Gastrocnemius medialis (tissue), 4 donors: ENCODE results near the gene OTUD1. TPM values are rescaled to one million over a fixed set of nuclear protein-coding genes. Genes with fewer than 3 reads are reported as not detected.
"Not testable (repeated sequence)": the region's sequence is repeated elsewhere in the genome, so short reads cannot be mapped to it uniquely, and the experiment has no call there.

Experiments
- ATAC-seq, 2 donors: fragments of 150-250 bp; one replicate each; pipeline ENCODE4 v1.9.1; 2016
- DNase-seq, 2 donors: peaks; one replicate each; pipeline ENCODE4 v3.0.0-alpha.2; 2019
- H3K27ac ChIP-seq, 4 donors: fragments of 200-600 bp; sonication (generic); 1 replicate in 1 of 4; 2 replicates in 3 of 4; pipeline ENCODE4 v1.5.1; 2016 to 2018; ENCODE audit warnings: mild to moderate bottlenecking in 2 of 4, moderate library complexity in 1 of 4
- H3K27me3 ChIP-seq, 3 donors: fragments of 200-600 bp; sonication (generic) in 2 of 3; 1 replicate in 1 of 3; 2 replicates in 2 of 3; pipeline versions ENCODE4 v1.5.1 to v1.6.0; 2016 to 2019; ENCODE audit warnings: mild to moderate bottlenecking in 1 of 3, moderate library complexity in 1 of 3
- H3K36me3 ChIP-seq, 2 donors: fragments of 200-600 bp; sonication (generic) in 1 of 2; one replicate each; pipeline ENCODE4 v1.5.1; 2017 to 2018
- H3K4me1 ChIP-seq, 2 donors: fragments of 200-600 bp; sonication (generic) in 1 of 2; one replicate each; pipeline ENCODE4 v1.5.1; 2016 to 2017; ENCODE audit warnings: mild to moderate bottlenecking in 2 of 2
- H3K4me3 ChIP-seq, 4 donors: fragments of 200-600 bp; sonication (generic) in 3 of 4; 1 replicate in 1 of 4; 2 replicates in 3 of 4; pipeline ENCODE4 v1.5.1; 2016 to 2019; ENCODE audit warnings: mild to moderate bottlenecking in 2 of 4
- H3K9me3 ChIP-seq, 3 donors: fragments of 200-600 bp; sonication (generic) in 2 of 3; 1 replicate in 1 of 3; 2 replicates in 2 of 3; pipeline ENCODE4 v1.5.1; 2016 to 2019
- POLR2A ChIP-seq, 2 donors: fragments of 450-650 bp; IDR thresholded peaks; one replicate each; pipeline ENCODE4 v1.6.1; 2017; ENCODE audit warnings: antibody characterized with exemption in 2 of 2, mild to moderate bottlenecking in 2 of 2, moderate library complexity in 2 of 2
- in situ Hi-C, 4 donors: fragments of 200-750 bp; cut with MboI; loops; one replicate each; pipeline versions ENCODE4 v1.15.0 to v1.8.0; 2017; ENCODE audit warnings: low sequenced_read_pairs in 4 of 4
- intact Hi-C: fragments of 100-400 bp; cut with DNase I; formaldehyde crosslinking; loops from one replicate; pipeline ENCODE4 v1.15.1; 2023; ENCODE audit warnings: low total_unique reads
- total RNA-seq, 4 donors: library from RNA; depleted of rRNA; stranded (reverse); fragments of >200 nt; gene quantifications; one replicate each; pipeline versions ENCODE4 v1.1.0 to v1.2.3, GENCODE V29; 2016
- TF ChIP-seq, protein P1 (sequence below), 5 experiments: fragments of 450-650 bp in 3 of 5; fragments of 200-600 bp in 2 of 5; sonication (generic) in 2 of 5; IDR thresholded peaks in 4 of 5; conservative IDR thresholded peaks in 1 of 5; 1 replicate in 4 of 5; 2 replicates in 1 of 5; pipeline ENCODE4 v1.5.1; 2016 to 2019; ENCODE audit warnings: antibody characterized with exemption in 5 of 5, mild to moderate bottlenecking in 3 of 5, moderate library complexity in 3 of 5

The OTUD1 gene, protein sequence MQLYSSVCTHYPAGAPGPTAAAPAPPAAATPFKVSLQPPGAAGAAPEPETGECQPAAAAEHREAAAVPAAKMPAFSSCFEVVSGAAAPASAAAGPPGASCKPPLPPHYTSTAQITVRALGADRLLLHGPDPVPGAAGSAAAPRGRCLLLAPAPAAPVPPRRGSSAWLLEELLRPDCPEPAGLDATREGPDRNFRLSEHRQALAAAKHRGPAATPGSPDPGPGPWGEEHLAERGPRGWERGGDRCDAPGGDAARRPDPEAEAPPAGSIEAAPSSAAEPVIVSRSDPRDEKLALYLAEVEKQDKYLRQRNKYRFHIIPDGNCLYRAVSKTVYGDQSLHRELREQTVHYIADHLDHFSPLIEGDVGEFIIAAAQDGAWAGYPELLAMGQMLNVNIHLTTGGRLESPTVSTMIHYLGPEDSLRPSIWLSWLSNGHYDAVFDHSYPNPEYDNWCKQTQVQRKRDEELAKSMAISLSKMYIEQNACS
- 10 to 100 TPM in 1 of 4 donors, 1 to 10 TPM in 3; 5.3 to 16.9 (median 7.7) TPM for total RNA-seq

DNA sequence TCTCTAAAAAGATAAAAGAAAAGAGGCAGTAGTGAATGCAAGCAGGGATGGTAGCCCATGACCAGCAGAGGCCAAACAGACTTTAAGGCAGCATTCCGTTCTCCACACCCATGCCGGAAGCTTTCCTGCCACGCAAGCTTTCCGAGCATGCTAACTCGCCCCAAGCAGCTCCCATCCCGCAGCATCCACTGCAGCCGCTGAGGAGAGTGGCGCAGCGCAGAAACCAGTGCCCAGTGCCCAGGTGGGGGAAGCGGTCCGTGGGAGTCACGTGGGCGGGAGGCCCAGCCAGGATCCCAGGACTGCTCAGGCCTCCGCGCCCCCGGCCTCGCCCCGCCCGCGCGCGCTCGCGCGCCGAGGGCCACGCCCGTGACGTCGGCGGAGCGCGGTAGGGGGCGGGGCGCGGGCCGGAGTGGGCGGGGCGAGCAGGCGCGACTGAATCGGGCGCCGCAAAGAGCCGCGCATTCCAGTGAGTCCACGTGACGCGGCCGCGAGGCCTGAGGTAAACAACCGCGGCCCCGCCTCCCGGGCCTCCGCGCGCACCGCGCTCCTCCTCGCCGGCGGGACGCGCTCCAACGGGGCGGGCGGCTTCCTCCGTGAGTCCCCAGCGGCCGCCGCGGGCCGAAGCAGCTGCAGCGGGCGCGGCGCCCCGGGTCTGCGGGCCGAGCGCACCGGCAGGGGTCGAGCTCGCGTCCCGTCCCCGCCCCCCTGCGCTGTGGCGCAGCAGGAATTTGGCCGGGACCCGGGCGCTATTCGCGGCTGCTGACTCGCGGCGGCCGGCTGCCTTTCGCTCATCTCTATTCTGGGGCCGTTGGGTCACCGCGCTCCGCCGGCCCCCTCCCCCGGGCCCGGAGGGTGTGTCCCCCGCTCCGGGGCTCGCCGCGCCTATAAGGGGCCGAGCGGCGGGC is at the start of gene OTUD1:
TSS of gene OTUD1 (plus strand) at position 529 of the 905 bp plus-strand sequence. CDS start 383 bp downstream, outside the sequence.
- no peak for TF ChIP-seq POLR2A (IDR thresholded peaks at IDR 0.05)
- TF ChIP-seq, protein P1, sequence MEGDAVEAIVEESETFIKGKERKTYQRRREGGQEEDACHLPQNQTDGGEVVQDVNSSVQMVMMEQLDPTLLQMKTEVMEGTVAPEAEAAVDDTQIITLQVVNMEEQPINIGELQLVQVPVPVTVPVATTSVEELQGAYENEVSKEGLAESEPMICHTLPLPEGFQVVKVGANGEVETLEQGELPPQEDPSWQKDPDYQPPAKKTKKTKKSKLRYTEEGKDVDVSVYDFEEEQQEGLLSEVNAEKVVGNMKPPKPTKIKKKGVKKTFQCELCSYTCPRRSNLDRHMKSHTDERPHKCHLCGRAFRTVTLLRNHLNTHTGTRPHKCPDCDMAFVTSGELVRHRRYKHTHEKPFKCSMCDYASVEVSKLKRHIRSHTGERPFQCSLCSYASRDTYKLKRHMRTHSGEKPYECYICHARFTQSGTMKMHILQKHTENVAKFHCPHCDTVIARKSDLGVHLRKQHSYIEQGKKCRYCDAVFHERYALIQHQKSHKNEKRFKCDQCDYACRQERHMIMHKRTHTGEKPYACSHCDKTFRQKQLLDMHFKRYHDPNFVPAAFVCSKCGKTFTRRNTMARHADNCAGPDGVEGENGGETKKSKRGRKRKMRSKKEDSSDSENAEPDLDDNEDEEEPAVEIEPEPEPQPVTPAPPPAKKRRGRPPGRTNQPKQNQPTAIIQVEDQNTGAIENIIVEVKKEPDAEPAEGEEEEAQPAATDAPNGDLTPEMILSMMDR (IDR thresholded peaks at IDR 0.05 in 4 of 5, conservative IDR thresholded peaks at IDR 0.05 in 1 of 5), result peak in 4 of 5 experiments; percentile 14 to 36 (median 25)
- peak within 1 kb of the TSS; percentile 91 to 95 (median 92) for H3K27ac ChIP-seq
- intact Hi-C loops, result loop anchor here (1.0 to 10.0 kb wide), 4 partner anchors 26 to 1114 kb away; partner anchors contain the start of gene BMI1
- H3K4me1 ChIP-seq, result peaks cover 21 to 26% of the 10 kb centered on the region in 2 donors
- peak within 1 kb of the TSS; percentile 63 to 81 (median 72) for H3K4me3 ChIP-seq
- in situ Hi-C loops, result loop anchor here in 1 of 4 donors (25.0 kb wide), 1 partner anchor 1126 kb away; the partner anchor contains the start of genes BMI1 and COMMD3
- H3K9me3 ChIP-seq, result no peaks in the 10 kb centered on the region
- no peaks in the 10 kb centered on the region for H3K27me3 ChIP-seq
- DNase-seq (peak; percentile 93), ATAC-seq (peak; percentile 77 to 84)
- peaks cover 0 to 11% of the 10 kb centered on the region in 2 donors for H3K36me3 ChIP-seq

DNA sequence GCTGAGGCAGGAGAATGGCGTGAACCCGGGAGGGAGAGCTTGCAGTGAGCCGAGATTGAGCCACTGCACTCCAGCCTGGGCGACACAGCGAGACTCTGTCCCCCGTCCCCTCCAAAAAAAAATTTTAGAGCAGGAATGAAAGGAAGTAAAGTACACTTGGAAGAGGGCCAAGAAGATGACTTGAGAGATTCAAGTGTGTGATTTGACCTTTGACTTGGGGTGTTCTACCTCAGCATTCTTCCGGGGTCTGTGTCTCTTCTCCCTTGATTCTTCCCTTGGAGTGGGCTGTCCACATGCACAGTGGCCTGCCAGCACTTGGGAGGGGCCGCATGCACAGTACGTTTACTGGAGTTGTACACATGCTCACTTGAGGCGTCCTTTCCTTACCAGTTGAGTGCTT is 48.5 kb upstream of the OTUD1 start:
- H3K9me3 ChIP-seq, in situ Hi-C loops, H3K27ac ChIP-seq, H3K36me3 ChIP-seq, intact Hi-C loops, ATAC-seq, DNase-seq, H3K27me3 ChIP-seq, H3K4me1 ChIP-seq, H3K4me3 ChIP-seq: not testable (repeated sequence)

DNA sequence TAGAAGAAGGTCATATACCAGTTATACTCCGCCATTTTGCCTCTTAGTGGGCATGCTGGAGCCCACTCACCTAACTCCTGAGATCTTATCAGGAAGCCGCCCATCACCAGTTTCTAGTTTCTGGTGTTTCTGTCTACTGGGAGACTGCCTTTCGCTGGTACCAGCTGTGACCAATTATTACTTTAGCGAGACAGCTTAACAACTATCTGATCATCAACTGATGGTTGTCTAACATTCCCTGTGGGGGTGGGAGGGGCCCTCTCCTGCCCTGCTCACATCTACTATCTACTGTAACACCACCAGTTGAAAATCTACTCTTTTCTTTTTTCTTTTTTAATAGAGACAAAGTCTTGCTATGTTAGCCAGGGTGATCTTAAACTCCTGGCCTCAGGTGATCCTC is 48.1 kb upstream of the OTUD1 start:
- Histone ChIP-seq H3K9me3 (no peaks in the 10 kb centered on the region), H3K27ac (no peak overlapping the region), H3K4me3 (no peak overlapping the region), H3K4me1 (no peaks in the 10 kb centered on the region), H3K27me3 (no peaks in the 10 kb centered on the region), H3K36me3 (no peaks in the 10 kb centered on the region)
- intact Hi-C loops (no loop called here), in situ Hi-C loops (no loop called here)
- DNase-seq (no peak), ATAC-seq (no peak)
- no peak for TF ChIP-seq POLR2A (IDR thresholded peaks at IDR 0.05)
- TF ChIP-seq, protein P1 (IDR thresholded peaks at IDR 0.05 in 4 of 5, conservative IDR thresholded peaks at IDR 0.05 in 1 of 5), result no peak

DNA sequence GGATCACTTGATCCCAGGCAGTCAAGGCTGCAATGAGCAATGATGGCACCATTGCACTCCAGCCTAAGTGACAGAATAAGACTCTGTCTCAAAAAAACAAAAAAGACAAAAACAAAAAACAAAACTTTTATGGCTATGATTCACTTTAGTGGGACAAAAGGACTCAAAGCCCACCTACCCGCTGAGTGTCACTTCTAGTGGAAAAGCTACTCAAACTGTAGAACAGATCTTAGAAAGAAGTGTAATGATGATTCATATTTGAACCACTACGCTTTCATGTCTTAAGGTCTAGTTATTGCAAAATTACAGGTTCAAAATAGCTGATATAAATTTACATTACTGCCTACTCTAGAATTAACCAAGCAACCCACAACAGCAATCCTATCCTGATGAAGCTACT is 47.1 kb upstream of the OTUD1 start:
- no peaks in the 10 kb centered on the region for H3K4me1 ChIP-seq
- DNase-seq (no peak), ATAC-seq (no peak)
- no peaks in the 10 kb centered on the region for H3K36me3 ChIP-seq
- no peak for TF ChIP-seq POLR2A (IDR thresholded peaks at IDR 0.05)
- TF ChIP-seq, protein P1 (IDR thresholded peaks at IDR 0.05 in 4 of 5, conservative IDR thresholded peaks at IDR 0.05 in 1 of 5), result no peak
- no peaks in the 10 kb centered on the region for H3K27me3 ChIP-seq
- no peak overlapping the region for H3K27ac ChIP-seq
- no peaks in the 10 kb centered on the region for H3K9me3 ChIP-seq
- H3K4me3 ChIP-seq, result no peak overlapping the region
- in situ Hi-C loops (no loop called here), intact Hi-C loops (no loop called here)
